K562 (cell line): ENCODE data around the gene HSDL1. TPM values are rescaled to one million over a fixed set of nuclear protein-coding genes. Genes with fewer than 3 reads are reported as not detected.

Experiments
- CBX2 ChIP-seq: fragments of 200-600 bp; sonication (generic); IDR thresholded peaks from one replicate; pipeline ENCODE4 v1.6.1; 2012; ENCODE audit warnings: mild to moderate bottlenecking, low read length, inconsistent platforms; ENCODE audit not compliant: insufficient read depth, poor library complexity, severe bottlenecking
- CTBP1 ChIP-seq: fragments of 450-650 bp; IDR thresholded peaks from 2 replicates; pipeline ENCODE4 v1.6.1; 2016; ENCODE audit warnings: borderline replicate concordance
- CXXC5 ChIP-seq: fragments of 250-450 bp; sonication (Bioruptor Pico); IDR thresholded peaks from 2 replicates; pipeline ENCODE4 v1.8.0; 2022; ENCODE audit warnings: inconsistent platforms, mild to moderate bottlenecking, moderate library complexity
- ETS2 ChIP-seq: IDR thresholded peaks from 2 replicates; pipeline ENCODE4 v1.6.1; 2016; ENCODE audit warnings: borderline replicate concordance, missing genetic modification characterization, mild to moderate bottlenecking, moderate library complexity, missing compliant biosample characterization; ENCODE audit not compliant: poor library complexity, severe bottlenecking
- GABPA ChIP-seq: fragments of 200-800 bp; sonication (Bioruptor generic); conservative IDR thresholded peaks from 2 replicates; pipeline ENCODE4 v1.6.1; 2016; ENCODE audit warnings: low read depth, missing genetic modification characterization, missing compliant biosample characterization
- GABPB1 ChIP-seq: sonication (generic); formaldehyde crosslinking; IDR thresholded peaks from 2 replicates; pipeline ENCODE4 v1.8.0; 2022; ENCODE audit warnings: mild to moderate bottlenecking, missing genetic modification reagents
- HLTF ChIP-seq: fragments of 450-650 bp; IDR thresholded peaks from 2 replicates; pipeline ENCODE4 v1.6.1; 2016
- KAT8 ChIP-seq: fragments of 450-650 bp; IDR thresholded peaks from 2 replicates; pipeline ENCODE4 v1.6.1; 2016; ENCODE audit warnings: low read depth, mild to moderate bottlenecking
- KDM1A ChIP-seq, 2 experiments: fragments of 450-650 bp; IDR thresholded peaks; 2 replicates each; pipeline ENCODE4 v1.6.1; 2016; ENCODE audit warnings: mild to moderate bottlenecking in 2 of 2
- LCOR ChIP-seq: sonication (generic); formaldehyde crosslinking; IDR thresholded peaks from 2 replicates; pipeline ENCODE4 v1.8.0; 2022; ENCODE audit warnings: mild to moderate bottlenecking, missing genetic modification reagents
- MIER1 ChIP-seq: fragments of 450-650 bp; IDR thresholded peaks from 2 replicates; pipeline ENCODE4 v1.6.1; 2016; ENCODE audit warnings: antibody characterized with exemption, mild to moderate bottlenecking, low read depth
- MTF1 ChIP-seq: fragments of 250-450 bp; sonication (Bioruptor Pico); IDR thresholded peaks from 2 replicates; pipeline ENCODE4 v1.9.0; 2021; ENCODE audit warnings: moderate library complexity, mild to moderate bottlenecking, inconsistent platforms, borderline replicate concordance
- SAP30 ChIP-seq: fragments of 200-600 bp; sonication (generic); IDR thresholded peaks from 2 replicates; pipeline ENCODE4 v1.6.1; 2012; ENCODE audit warnings: borderline replicate concordance, low read depth, mild to moderate bottlenecking, moderate library complexity, low read length, control low read depth, inconsistent platforms; ENCODE audit not compliant: insufficient read depth, poor library complexity, severe bottlenecking
- SMC3 ChIP-seq: conservative IDR thresholded peaks from 2 replicates; pipeline ENCODE4 v1.6.1; 2011; ENCODE audit warnings: low read depth, low read length, improper control_type of control experiment; ENCODE audit not compliant: insufficient read depth
- ZBED1 ChIP-seq: IDR thresholded peaks from 2 replicates; pipeline ENCODE4 v1.6.1; 2014
- ZNF143 ChIP-seq: sonication (generic); formaldehyde crosslinking; IDR thresholded peaks from 2 replicates; pipeline ENCODE4 v1.9.0; 2022; ENCODE audit warnings: mild to moderate bottlenecking, missing genetic modification reagents
- ZNF174 ChIP-seq: fragments of 250-450 bp; sonication (Bioruptor Pico); IDR thresholded peaks from 2 replicates; pipeline ENCODE4 v1.4.0; 2020; ENCODE audit warnings: mild to moderate bottlenecking
- ZNF24 ChIP-seq: fragments of 450-650 bp; IDR thresholded peaks from 2 replicates; pipeline ENCODE4 v1.6.1; 2016
- ZNF311 ChIP-seq: fragments of 250-450 bp; sonication (Bioruptor Pico); IDR thresholded peaks from 2 replicates; pipeline ENCODE4 v1.4.0; 2020; ENCODE audit warnings: mild to moderate bottlenecking, moderate library complexity
- ZSCAN29 ChIP-seq: fragments of 450-650 bp; IDR thresholded peaks from 2 replicates; pipeline ENCODE4 v1.6.1; 2017
- polyA plus RNA-seq, 8 experiments: library from polyadenylated mRNA; depleted of rRNA in 4 of 8; stranded (reverse) in 5 of 8; unstranded in 3 of 8; fragments of >200 nt; fragmentation: Nextera tagmentation in 2 of 8; fragmentation: Illumina TruSeq in 1 of 8; extraction: Ambion mirVana in 2 of 8; extraction: Trizol in 1 of 8; gene quantifications; 2 replicates each; pipeline versions ENCODE4 v1.2.1 to v1.2.3, GENCODE V29; 2011 to 2014; ENCODE audit warnings: inconsistent platforms in 1 of 8, missing spikeins in 1 of 8
- total RNA-seq, 7 experiments: library from RNA; depleted of rRNA in 6 of 7; stranded (reverse); fragments of >200 nt in 6 of 7; fragmentation: Illumina TruSeq in 2 of 7; extraction: Trizol in 2 of 7; gene quantifications; 2 replicates each; pipeline versions ENCODE4 v1.2.1 to v1.2.3, GENCODE V29; 2011 to 2021; ENCODE audit warnings: low replicate concordance in 1 of 7
- TF ChIP-seq, protein P1 (sequence below): IDR thresholded peaks from 2 replicates; pipeline ENCODE4 v1.6.1; 2014; ENCODE audit warnings: antibody characterized with exemption
- TF ChIP-seq, protein P2 (sequence below): fragments of 250-450 bp; sonication (Bioruptor Pico); IDR thresholded peaks from 2 replicates; pipeline ENCODE4 v1.8.0; 2022; ENCODE audit warnings: inconsistent platforms
- TF ChIP-seq, protein P3 (sequence below): fragments of 450-650 bp; IDR thresholded peaks from 2 replicates; pipeline ENCODE4 v1.6.1; 2014; ENCODE audit warnings: low read depth, mild to moderate bottlenecking, moderate library complexity, borderline replicate concordance
- TF ChIP-seq, protein P4 (sequence below): fragments of 450-650 bp; formaldehyde crosslinking; IDR thresholded peaks from 2 replicates; pipeline ENCODE4 v1.4.0; 2020; ENCODE audit warnings: mild to moderate bottlenecking, moderate library complexity

HSDL1 gene
- total and polyA plus RNA-seq, 9 of the 15 experiments (the other 6 are each of a cell fraction or from before 2014, with no cell fraction given): 14.8 to 41.2 (median 27.7) TPM

DNA sequence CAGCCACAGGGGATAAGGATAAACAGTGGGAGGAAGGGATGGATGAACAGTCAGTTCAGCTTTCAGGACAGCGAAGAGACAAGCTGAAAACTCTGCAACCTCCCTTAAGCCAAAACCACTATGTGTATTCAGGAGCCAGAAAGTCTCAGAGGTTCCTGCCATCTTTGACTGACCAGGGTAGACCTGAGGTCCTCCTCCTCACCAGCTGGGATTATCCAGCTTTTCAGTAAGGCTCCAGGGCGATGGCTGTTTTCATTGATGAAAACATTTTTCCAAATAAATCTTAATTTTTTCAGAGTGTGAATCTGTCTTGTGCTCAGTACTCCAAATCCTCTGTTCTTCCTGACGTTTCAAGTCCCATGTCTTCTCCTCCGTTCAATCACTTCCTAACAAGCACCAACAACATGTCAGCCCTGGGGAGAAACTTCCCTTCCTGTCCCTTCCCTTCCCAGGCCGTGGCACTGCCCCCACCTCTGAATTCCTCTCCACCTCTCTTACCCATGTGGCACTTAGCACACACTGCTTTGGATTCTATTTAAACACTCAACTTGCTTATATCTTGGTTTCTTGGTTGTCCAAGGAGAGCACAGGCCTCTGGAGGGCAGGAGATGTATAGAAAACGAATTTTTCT is 5.2 kb downstream of the HSDL1 start (continued):
- 0 out of 2 replicates have a peak, but pooled peaks have one; percentile 2 for TF ChIP-seq ZNF24
- no peak for TF ChIP-seq CBX2
- no peak for TF ChIP-seq GABPB1 (CRISPR knock-in tag)
- no peak for TF ChIP-seq GABPA (tag)
- 0 out of 2 replicates have a peak, but pooled peaks have one; percentile 30 for TF ChIP-seq ZNF311 (CRISPR knock-in tag)
- no peak for TF ChIP-seq CTBP1
- TF ChIP-seq, protein P1, sequence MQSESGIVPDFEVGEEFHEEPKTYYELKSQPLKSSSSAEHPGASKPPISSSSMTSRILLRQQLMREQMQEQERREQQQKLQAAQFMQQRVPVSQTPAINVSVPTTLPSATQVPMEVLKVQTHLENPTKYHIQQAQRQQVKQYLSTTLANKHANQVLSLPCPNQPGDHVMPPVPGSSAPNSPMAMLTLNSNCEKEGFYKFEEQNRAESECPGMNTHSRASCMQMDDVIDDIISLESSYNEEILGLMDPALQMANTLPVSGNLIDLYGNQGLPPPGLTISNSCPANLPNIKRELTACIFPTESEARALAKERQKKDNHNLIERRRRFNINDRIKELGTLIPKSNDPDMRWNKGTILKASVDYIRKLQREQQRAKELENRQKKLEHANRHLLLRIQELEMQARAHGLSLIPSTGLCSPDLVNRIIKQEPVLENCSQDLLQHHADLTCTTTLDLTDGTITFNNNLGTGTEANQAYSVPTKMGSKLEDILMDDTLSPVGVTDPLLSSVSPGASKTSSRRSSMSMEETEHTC: no peak
- no peak for TF ChIP-seq ZNF174 (CRISPR knock-in tag)
- no peak for TF ChIP-seq KAT8
- TF ChIP-seq ETS2 (tag): no peak
- no peak for TF ChIP-seq MTF1 (CRISPR knock-in tag)
- TF ChIP-seq CXXC5 (CRISPR knock-in tag): peak; percentile 13; the same call in 1 of the 2 replicates
- no peak for TF ChIP-seq ZSCAN29
- no peak for TF ChIP-seq HLTF
- TF ChIP-seq SMC3: no peak
- TF ChIP-seq, protein P2, sequence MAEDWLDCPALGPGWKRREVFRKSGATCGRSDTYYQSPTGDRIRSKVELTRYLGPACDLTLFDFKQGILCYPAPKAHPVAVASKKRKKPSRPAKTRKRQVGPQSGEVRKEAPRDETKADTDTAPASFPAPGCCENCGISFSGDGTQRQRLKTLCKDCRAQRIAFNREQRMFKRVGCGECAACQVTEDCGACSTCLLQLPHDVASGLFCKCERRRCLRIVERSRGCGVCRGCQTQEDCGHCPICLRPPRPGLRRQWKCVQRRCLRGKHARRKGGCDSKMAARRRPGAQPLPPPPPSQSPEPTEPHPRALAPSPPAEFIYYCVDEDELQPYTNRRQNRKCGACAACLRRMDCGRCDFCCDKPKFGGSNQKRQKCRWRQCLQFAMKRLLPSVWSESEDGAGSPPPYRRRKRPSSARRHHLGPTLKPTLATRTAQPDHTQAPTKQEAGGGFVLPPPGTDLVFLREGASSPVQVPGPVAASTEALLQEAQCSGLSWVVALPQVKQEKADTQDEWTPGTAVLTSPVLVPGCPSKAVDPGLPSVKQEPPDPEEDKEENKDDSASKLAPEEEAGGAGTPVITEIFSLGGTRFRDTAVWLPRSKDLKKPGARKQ (CRISPR knock-in tag): no peak
- peak; percentile 94; the same call in 1 of the 2 replicates for TF ChIP-seq LCOR (CRISPR knock-in tag)
- no peak for TF ChIP-seq SAP30
- TF ChIP-seq ZBED1: no peak
- TF ChIP-seq ZNF143 (CRISPR knock-in tag): no peak
- TF ChIP-seq, protein P3, sequence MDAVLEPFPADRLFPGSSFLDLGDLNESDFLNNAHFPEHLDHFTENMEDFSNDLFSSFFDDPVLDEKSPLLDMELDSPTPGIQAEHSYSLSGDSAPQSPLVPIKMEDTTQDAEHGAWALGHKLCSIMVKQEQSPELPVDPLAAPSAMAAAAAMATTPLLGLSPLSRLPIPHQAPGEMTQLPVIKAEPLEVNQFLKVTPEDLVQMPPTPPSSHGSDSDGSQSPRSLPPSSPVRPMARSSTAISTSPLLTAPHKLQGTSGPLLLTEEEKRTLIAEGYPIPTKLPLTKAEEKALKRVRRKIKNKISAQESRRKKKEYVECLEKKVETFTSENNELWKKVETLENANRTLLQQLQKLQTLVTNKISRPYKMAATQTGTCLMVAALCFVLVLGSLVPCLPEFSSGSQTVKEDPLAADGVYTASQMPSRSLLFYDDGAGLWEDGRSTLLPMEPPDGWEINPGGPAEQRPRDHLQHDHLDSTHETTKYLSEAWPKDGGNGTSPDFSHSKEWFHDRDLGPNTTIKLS: no peak
- TF ChIP-seq, protein P4, sequence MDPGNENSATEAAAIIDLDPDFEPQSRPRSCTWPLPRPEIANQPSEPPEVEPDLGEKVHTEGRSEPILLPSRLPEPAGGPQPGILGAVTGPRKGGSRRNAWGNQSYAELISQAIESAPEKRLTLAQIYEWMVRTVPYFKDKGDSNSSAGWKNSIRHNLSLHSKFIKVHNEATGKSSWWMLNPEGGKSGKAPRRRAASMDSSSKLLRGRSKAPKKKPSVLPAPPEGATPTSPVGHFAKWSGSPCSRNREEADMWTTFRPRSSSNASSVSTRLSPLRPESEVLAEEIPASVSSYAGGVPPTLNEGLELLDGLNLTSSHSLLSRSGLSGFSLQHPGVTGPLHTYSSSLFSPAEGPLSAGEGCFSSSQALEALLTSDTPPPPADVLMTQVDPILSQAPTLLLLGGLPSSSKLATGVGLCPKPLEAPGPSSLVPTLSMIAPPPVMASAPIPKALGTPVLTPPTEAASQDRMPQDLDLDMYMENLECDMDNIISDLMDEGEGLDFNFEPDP (CRISPR knock-in tag): no peak
- TF ChIP-seq KDM1A (IDR thresholded peaks at IDR 0.05): 0 out of 4 replicates have a peak, but pooled peaks of 1 of the 2 experiments have one; percentile 35
- TF ChIP-seq MIER1: no peak
